CD8-positive, alpha-beta memory T cell (primary cell): ENCODE data around the gene NSUN7. TPM values are rescaled to one million over a fixed set of nuclear protein-coding genes. Genes with fewer than 3 reads are reported as not detected.
A peak's percentile ranks its signal among the peaks of the same experiment; 100 is the strongest.

Experiments
- CTCF ChIA-PET: fragments of 350-600 bp; sonication (Branson Sonifier 250); formaldehyde crosslinking; loops from one replicate; lab custom pipeline; 2021; ENCODE audit warnings: antibody characterized with exemption; lab: Charles Lee
- POLR2A ChIA-PET: fragments of 350-600 bp; sonication (Branson Sonifier 250); formaldehyde crosslinking; loops from one replicate; lab custom pipeline; 2021; ENCODE audit warnings: antibody characterized with exemption; lab: Charles Lee
- DNase-seq, 5 donors: peaks; one replicate each; pipeline versions ENCODE4 v3.0.0 to v3.0.0-alpha.2; 2020 to 2022; ENCODE audit warnings: mixed read lengths in 1 of 5
- H3K27ac ChIP-seq: one replicate; pipeline ENCODE4 v1.7.0; 2013; ENCODE audit warnings: low read depth, mild to moderate bottlenecking, low read length, moderate library complexity
- H3K27me3 ChIP-seq: 2 replicates; pipeline ENCODE4 v1.7.0; 2013; ENCODE audit warnings: low read length, mild to moderate bottlenecking; ENCODE audit not compliant: insufficient read depth, poor library complexity, severe bottlenecking
- H3K36me3 ChIP-seq: 2 replicates; pipeline ENCODE4 v1.7.0; 2013; ENCODE audit warnings: mild to moderate bottlenecking, low read length, moderate library complexity; ENCODE audit not compliant: insufficient read depth
- H3K4me1 ChIP-seq: 2 replicates; pipeline ENCODE4 v1.7.0; 2013; ENCODE audit warnings: mild to moderate bottlenecking, low read length, moderate library complexity; ENCODE audit not compliant: insufficient read depth
- H3K4me3 ChIP-seq: 2 replicates; pipeline ENCODE4 v1.7.0; 2013; ENCODE audit warnings: mild to moderate bottlenecking, low read length
- H3K9me3 ChIP-seq: 2 replicates; pipeline ENCODE4 v1.7.0; 2013; ENCODE audit warnings: mild to moderate bottlenecking, low read length
- H3K27ac Mint-ChIP-seq, 8 donors: one replicate each; pipeline ENCODE4 v1.8.0; 2020 to 2021; ENCODE audit warnings: mixed read lengths in 8 of 8, mild to moderate bottlenecking in 6 of 8, inconsistent platforms in 3 of 8, moderate library complexity in 3 of 8
- H3K27me3 Mint-ChIP-seq, 2 donors: one replicate each; pipeline ENCODE4 v1.8.0; 2020 to 2021; ENCODE audit warnings: mixed read lengths in 2 of 2, mild to moderate bottlenecking in 1 of 2, moderate library complexity in 1 of 2
- H3K36me3 Mint-ChIP-seq, 3 donors: one replicate each; pipeline ENCODE4 v1.8.0; 2020 to 2021; ENCODE audit warnings: mixed read lengths in 3 of 3, inconsistent platforms in 1 of 3, mild to moderate bottlenecking in 1 of 3
- H3K4me1 Mint-ChIP-seq, 3 donors: one replicate each; pipeline ENCODE4 v1.8.0; 2020 to 2021; ENCODE audit warnings: mixed read lengths in 3 of 3, inconsistent platforms in 1 of 3, mild to moderate bottlenecking in 1 of 3
- H3K4me3 Mint-ChIP-seq, 7 donors: one replicate each; pipeline ENCODE4 v1.8.0; 2020 to 2021; ENCODE audit warnings: mixed read lengths in 7 of 7, mild to moderate bottlenecking in 6 of 7, moderate library complexity in 4 of 7, inconsistent platforms in 2 of 7
- H3K9me3 Mint-ChIP-seq, 5 donors: one replicate each; pipeline ENCODE4 v1.8.0; 2020 to 2022; ENCODE audit warnings: mixed read lengths in 5 of 5, mild to moderate bottlenecking in 3 of 5, moderate library complexity in 2 of 5, inconsistent platforms in 1 of 5
- polyA plus RNA-seq: library from polyadenylated mRNA; unstranded; fragments of 300-500 nt; fragmentation: Illumina TruSeq; gene quantifications from one replicate; pipeline ENCODE4 v1.2.3, GENCODE V29; 2021
- total RNA-seq, 2 experiments: library from RNA; stranded (reverse); gene quantifications; one replicate each; pipeline ENCODE4 v1.2.3, GENCODE V29; 2021

NSUN7 gene
- total and polyA plus RNA-seq, 3 experiments from 2014 or later: not detected

- Mint-ChIP-seq H3K36me3 (no peaks in the 10 kb centered on the region), H3K27me3 (peaks cover 2 to 21% of the 10 kb centered on the region in 2 donors), H3K4me3 (no peak overlapping the region), H3K9me3 (no peaks in the 10 kb centered on the region), H3K4me1 (no peaks in the 10 kb centered on the region), H3K27ac (no peak overlapping the region)
- POLR2A ChIA-PET: no interaction called here
- H3K27me3 ChIP-seq: no peaks in the 10 kb centered on the region
- H3K4me1 ChIP-seq: no peaks in the 10 kb centered on the region
- H3K27ac ChIP-seq: no peak overlapping the region
- DNase-seq: no peak
- no peaks in the 10 kb centered on the region for H3K9me3 ChIP-seq
- H3K4me3 ChIP-seq: no peak overlapping the region
- CTCF ChIA-PET: interaction anchor here (1.1 to 1.2 kb wide), 2 partner anchors 8 to 11 kb away, joined by 3 to 4 read pairs; no protein-coding TSS in a partner anchor
- no peaks in the 10 kb centered on the region for H3K36me3 ChIP-seq
Observed at GRCh38 chr4:40838742-40839141, 89.0 kb downstream of the NSUN7 start.

- DNase-seq: no peak
- H3K36me3 ChIP-seq: no peaks in the 10 kb centered on the region
- H3K27me3 ChIP-seq: no peaks in the 10 kb centered on the region
- no peaks in the 10 kb centered on the region for H3K4me1 ChIP-seq
- no peaks in the 10 kb centered on the region for H3K9me3 ChIP-seq
- no peak overlapping the region for H3K27ac Mint-ChIP-seq
- POLR2A ChIA-PET: no interaction called here
- no peak overlapping the region for H3K4me3 ChIP-seq
- no peaks in the 10 kb centered on the region for H3K9me3 Mint-ChIP-seq
- CTCF ChIA-PET: interaction anchor here (0.8 to 2.0 kb wide), 7 partner anchors 10 to 64 kb away, joined by 3 to 11 read pairs (median 4); no protein-coding TSS in a partner anchor
- H3K36me3 Mint-ChIP-seq: no peaks in the 10 kb centered on the region
- H3K27ac ChIP-seq: no peak overlapping the region
- no peaks in the 10 kb centered on the region for H3K4me1 Mint-ChIP-seq
- H3K27me3 Mint-ChIP-seq: peaks cover 4 to 16% of the 10 kb centered on the region in 2 donors
- no peak overlapping the region for H3K4me3 Mint-ChIP-seq
Observed at GRCh38 chr4:40840255-40840984, 90.7 kb downstream of the NSUN7 start.

- Mint-ChIP-seq H3K27ac (no peak overlapping the region), H3K27me3 (peaks cover 4 to 19% of the 10 kb centered on the region in 2 donors), H3K4me3 (no peak overlapping the region), H3K36me3 (no peaks in the 10 kb centered on the region), H3K4me1 (no peaks in the 10 kb centered on the region), H3K9me3 (no peaks in the 10 kb centered on the region)
- no peaks in the 10 kb centered on the region for H3K4me1 ChIP-seq
- no peak overlapping the region for H3K4me3 ChIP-seq
- DNase-seq: peak in 4 of 5 donors; percentile 5 to 59 (median 22)
- no peaks in the 10 kb centered on the region for H3K27me3 ChIP-seq
- ChIA-PET CTCF (interaction anchor here (0.6 to 2.0 kb wide), 8 partner anchors 9 to 65 kb away, joined by 3 to 11 read pairs (median 4); no protein-coding TSS in a partner anchor), POLR2A (no interaction called here)
- no peaks in the 10 kb centered on the region for H3K9me3 ChIP-seq
- H3K27ac ChIP-seq: no peak overlapping the region
- no peaks in the 10 kb centered on the region for H3K36me3 ChIP-seq
Observed at GRCh38 chr4:40840985-40841571, 91.3 kb downstream of the NSUN7 start.

GRCh38 chr4:40842318-40842717 lies 92.6 kb downstream of the NSUN7 start:
- no peaks in the 10 kb centered on the region for H3K4me1 Mint-ChIP-seq
- Histone ChIP-seq H3K27ac (no peak overlapping the region), H3K4me3 (no peak overlapping the region), H3K27me3 (no peaks in the 10 kb centered on the region), H3K36me3 (no peaks in the 10 kb centered on the region), H3K9me3 (no peaks in the 10 kb centered on the region), H3K4me1 (no peaks in the 10 kb centered on the region)
- ChIA-PET CTCF (interaction anchor here (2.0 kb wide), 1 partner anchor 12 kb away, joined by 11 read pairs; no protein-coding TSS in a partner anchor), POLR2A (no interaction called here)
- no peak for DNase-seq
- H3K4me3 Mint-ChIP-seq: no peak overlapping the region
- H3K27ac Mint-ChIP-seq: no peak overlapping the region
- H3K9me3 Mint-ChIP-seq: no peaks in the 10 kb centered on the region
- H3K27me3 Mint-ChIP-seq: peaks cover 4 to 24% of the 10 kb centered on the region in 2 donors
- H3K36me3 Mint-ChIP-seq: no peaks in the 10 kb centered on the region

- no peaks in the 10 kb centered on the region for H3K4me1 Mint-ChIP-seq
Observed at GRCh38 chr4:40842725-40843423, 93.1 kb downstream of the NSUN7 start.

GRCh38 chr4:40843696-40844095 lies 93.9 kb downstream of the NSUN7 start:
- Histone ChIP-seq H3K4me1 (no peaks in the 10 kb centered on the region), H3K27ac (no peak overlapping the region), H3K36me3 (no peaks in the 10 kb centered on the region), H3K27me3 (no peaks in the 10 kb centered on the region), H3K4me3 (no peak overlapping the region), H3K9me3 (no peaks in the 10 kb centered on the region)
- H3K4me1 Mint-ChIP-seq: no peaks in the 10 kb centered on the region
- no peaks in the 10 kb centered on the region for H3K36me3 Mint-ChIP-seq
- peaks cover 4 to 32% of the 10 kb centered on the region in 2 donors for H3K27me3 Mint-ChIP-seq
- DNase-seq: peak in 1 of 5 donors; percentile 10
- H3K4me3 Mint-ChIP-seq: no peak overlapping the region
- no peaks in the 10 kb centered on the region for H3K9me3 Mint-ChIP-seq
- POLR2A ChIA-PET: no interaction called here
- H3K27ac Mint-ChIP-seq: no peak overlapping the region
- CTCF ChIA-PET: interaction anchor here (1.7 kb wide), 1 partner anchor 11 kb away, joined by 4 read pairs; no protein-coding TSS in a partner anchor

More at GRCh38 chr4:40842725-40843423, 93.1 kb downstream of the NSUN7 start:
- POLR2A ChIA-PET: no interaction called here
- H3K9me3 Mint-ChIP-seq: no peaks in the 10 kb centered on the region
- no peak overlapping the region for H3K27ac Mint-ChIP-seq
- Histone ChIP-seq H3K36me3 (no peaks in the 10 kb centered on the region), H3K27me3 (no peaks in the 10 kb centered on the region), H3K4me1 (no peaks in the 10 kb centered on the region), H3K4me3 (no peak overlapping the region), H3K9me3 (no peaks in the 10 kb centered on the region), H3K27ac (no peak overlapping the region)
- H3K4me3 Mint-ChIP-seq: no peak overlapping the region
- no peak for DNase-seq
- H3K36me3 Mint-ChIP-seq: no peaks in the 10 kb centered on the region
- CTCF ChIA-PET: interaction anchor here (1.7 kb wide), 1 partner anchor 12 kb away, joined by 4 read pairs; no protein-coding TSS in a partner anchor
- H3K27me3 Mint-ChIP-seq: peaks cover 4 to 24% of the 10 kb centered on the region in 2 donors

- Histone ChIP-seq H3K9me3 (no peaks in the 10 kb centered on the region), H3K4me3 (no peak overlapping the region), H3K4me1 (no peaks in the 10 kb centered on the region), H3K27ac (no peak overlapping the region), H3K27me3 (no peaks in the 10 kb centered on the region), H3K36me3 (no peaks in the 10 kb centered on the region)
- no peaks in the 10 kb centered on the region for H3K4me1 Mint-ChIP-seq
- H3K36me3 Mint-ChIP-seq: no peaks in the 10 kb centered on the region
- DNase-seq: no peak
- H3K9me3 Mint-ChIP-seq: no peaks in the 10 kb centered on the region
- ChIA-PET CTCF (interaction anchor here (0.5 to 1.7 kb wide), 2 partner anchors 10 to 243 kb away, joined by 3 to 4 read pairs; no protein-coding TSS in a partner anchor), POLR2A (no interaction called here)
- H3K27me3 Mint-ChIP-seq: peaks cover 4 to 36% of the 10 kb centered on the region in 2 donors
- H3K4me3 Mint-ChIP-seq: no peak overlapping the region
- H3K27ac Mint-ChIP-seq: no peak overlapping the region
Observed at GRCh38 chr4:40844261-40844660, 94.5 kb downstream of the NSUN7 start.
